BJ (cell line): ENCODE measurements around the gene CHI3L1. TPM values are rescaled to one million over a fixed set of nuclear protein-coding genes. Genes with fewer than 3 reads are reported as not detected.

Experiments
- CTCF ChIA-PET: fragments of 350-600 bp; formaldehyde crosslinking; extraction: SDS; loops from one replicate; lab custom pipeline; 2021; ENCODE audit warnings: antibody characterized with exemption, inconsistent platforms; lab: Yijun Ruan, JAX
- POLR2A ChIA-PET: fragments of 300-600 bp; sonication (Branson Sonifier 250); formaldehyde crosslinking; extraction: SDS; loops from one replicate; lab custom pipeline; 2021; ENCODE audit warnings: antibody characterized with exemption; lab: Charles Lee
- DNase-seq: peaks from one replicate; pipeline ENCODE4 v3.0.0-alpha.2; 2011; ENCODE audit warnings: low read depth
- H3K27me3 ChIP-seq: 2 replicates; pipeline ENCODE4 v1.6.0; 2011; ENCODE audit warnings: low read length; ENCODE audit not compliant: control insufficient read depth, insufficient read depth
- H3K36me3 ChIP-seq: 2 replicates; pipeline ENCODE4 v1.5.1; 2011; ENCODE audit warnings: low read length; ENCODE audit not compliant: control insufficient read depth, insufficient read depth
- H3K4me3 ChIP-seq: 2 replicates; pipeline ENCODE4 v1.5.1; 2011; ENCODE audit warnings: low read depth, mild to moderate bottlenecking, control low read depth, low read length
- polyA plus RNA-seq: library from polyadenylated mRNA; depleted of rRNA; stranded (reverse); fragments of >200 nt; gene quantifications from 2 replicates; pipeline ENCODE4 v1.2.3, GENCODE V29; 2011
- TF ChIP-seq, protein P1 (sequence below): IDR thresholded peaks from 2 replicates; pipeline ENCODE4 v1.5.1; 2011; ENCODE audit warnings: low read depth, mild to moderate bottlenecking, control low read depth, inconsistent platforms, low read length, moderate library complexity; ENCODE audit not compliant: insufficient read depth

CHI3L1 gene
- polyA plus RNA-seq, 1 experiment, result 0.20 TPM

DNA sequence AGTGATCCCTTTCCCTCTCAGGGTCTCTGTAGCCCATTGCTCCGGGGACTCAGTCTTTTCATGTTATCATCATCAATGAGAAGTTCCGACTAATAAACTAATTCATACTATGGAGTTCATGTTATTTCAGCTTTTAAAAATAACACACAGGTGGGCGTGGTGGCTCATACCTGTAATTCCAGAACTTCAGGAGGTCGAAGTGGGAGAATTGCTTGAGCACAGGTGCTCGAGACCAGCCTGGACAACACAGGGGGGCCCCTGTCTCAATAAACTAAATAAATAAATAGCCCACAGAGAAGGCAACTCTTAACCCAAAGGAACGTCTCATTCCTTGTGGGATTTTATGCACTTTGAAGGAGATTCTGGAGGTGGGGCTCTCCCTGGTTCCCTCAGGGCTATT lies 25.3 kb downstream of the CHI3L1 start:
- ChIA-PET POLR2A (no interaction called here), CTCF (interaction anchor here (3.3 kb wide), 1 partner anchor 11 kb away, joined by 21 read pairs; no protein-coding TSS in a partner anchor)
- Histone ChIP-seq H3K27me3 (no peaks in the 10 kb centered on the region; the same call in 1 of the 2 replicates), H3K4me3 (no peak overlapping the region), H3K36me3 (no peaks in the 10 kb centered on the region)
- TF ChIP-seq, protein P1, sequence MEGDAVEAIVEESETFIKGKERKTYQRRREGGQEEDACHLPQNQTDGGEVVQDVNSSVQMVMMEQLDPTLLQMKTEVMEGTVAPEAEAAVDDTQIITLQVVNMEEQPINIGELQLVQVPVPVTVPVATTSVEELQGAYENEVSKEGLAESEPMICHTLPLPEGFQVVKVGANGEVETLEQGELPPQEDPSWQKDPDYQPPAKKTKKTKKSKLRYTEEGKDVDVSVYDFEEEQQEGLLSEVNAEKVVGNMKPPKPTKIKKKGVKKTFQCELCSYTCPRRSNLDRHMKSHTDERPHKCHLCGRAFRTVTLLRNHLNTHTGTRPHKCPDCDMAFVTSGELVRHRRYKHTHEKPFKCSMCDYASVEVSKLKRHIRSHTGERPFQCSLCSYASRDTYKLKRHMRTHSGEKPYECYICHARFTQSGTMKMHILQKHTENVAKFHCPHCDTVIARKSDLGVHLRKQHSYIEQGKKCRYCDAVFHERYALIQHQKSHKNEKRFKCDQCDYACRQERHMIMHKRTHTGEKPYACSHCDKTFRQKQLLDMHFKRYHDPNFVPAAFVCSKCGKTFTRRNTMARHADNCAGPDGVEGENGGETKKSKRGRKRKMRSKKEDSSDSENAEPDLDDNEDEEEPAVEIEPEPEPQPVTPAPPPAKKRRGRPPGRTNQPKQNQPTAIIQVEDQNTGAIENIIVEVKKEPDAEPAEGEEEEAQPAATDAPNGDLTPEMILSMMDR, result no peak
- DNase-seq, result no peak

DNA sequence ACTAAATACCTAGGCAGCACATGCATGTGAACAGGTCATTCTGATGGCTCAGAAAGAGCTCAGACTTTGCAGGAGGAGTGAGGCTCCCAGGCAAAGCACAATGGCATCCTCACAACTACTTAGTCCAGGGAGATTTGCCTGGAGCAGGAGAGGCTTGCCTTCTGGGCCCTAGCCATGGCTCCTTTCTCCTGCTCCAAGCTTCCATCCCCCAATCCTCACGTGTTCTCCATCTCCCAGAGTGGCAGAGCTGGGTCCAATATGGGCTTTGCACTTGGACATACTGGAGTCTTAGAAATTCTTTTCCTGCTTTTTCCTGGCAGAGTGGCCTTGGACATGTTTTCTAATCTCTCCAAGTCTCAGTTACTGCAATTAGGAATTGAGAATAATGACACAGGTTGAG lies 26.7 kb downstream of the CHI3L1 start:
- CTCF ChIA-PET, result interaction anchor here (1.2 to 2.1 kb wide), 2 partner anchors 12 to 56 kb away, joined by 3 to 20 read pairs; no protein-coding TSS in a partner anchor
- Histone ChIP-seq H3K36me3 (no peaks in the 10 kb centered on the region), H3K4me3 (no peak overlapping the region), H3K27me3 (no peaks in the 10 kb centered on the region; the same call in 1 of the 2 replicates)
- DNase-seq, result no peak
- TF ChIP-seq, protein P1, result no peak
- POLR2A ChIA-PET, result no interaction called here

DNA sequence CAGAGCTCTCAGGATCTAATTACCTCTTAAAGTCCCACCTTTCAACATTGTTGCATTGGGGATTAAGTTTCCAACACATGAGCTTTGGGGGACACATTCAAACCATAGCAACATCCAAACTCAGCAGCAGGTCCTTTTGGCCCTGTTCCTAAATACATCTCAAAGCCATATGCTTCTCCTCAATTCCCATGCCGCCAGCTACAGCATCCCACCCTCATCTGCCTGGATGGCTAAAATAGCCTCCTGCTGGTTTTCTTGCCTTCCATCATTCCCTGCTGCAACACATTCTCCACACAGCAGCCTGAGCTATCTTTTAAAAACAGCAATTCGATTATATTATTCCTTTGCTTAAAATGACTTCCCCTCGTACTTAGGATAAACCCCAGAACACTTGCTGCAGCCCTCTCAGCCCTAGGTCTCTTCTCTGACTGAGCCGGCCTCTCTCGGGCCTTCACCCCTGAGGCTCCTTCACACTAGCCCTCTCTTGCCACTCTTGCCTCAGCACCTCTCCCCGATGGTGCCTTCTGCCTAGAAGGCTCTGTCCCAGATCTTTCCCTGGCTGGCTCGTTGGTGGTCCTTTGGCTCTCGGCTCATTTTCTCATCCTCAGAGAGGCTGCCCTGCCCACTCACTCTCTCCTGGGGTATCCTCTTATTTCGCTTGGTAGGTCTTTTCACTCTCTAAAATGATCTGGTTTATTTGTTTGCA lies 27.4 kb downstream of the CHI3L1 start:
- Histone ChIP-seq H3K27me3 (no peaks in the 10 kb centered on the region; the same call in 1 of the 2 replicates), H3K4me3 (no peak overlapping the region), H3K36me3 (no peaks in the 10 kb centered on the region)
- no peak for DNase-seq
- ChIA-PET POLR2A (no interaction called here), CTCF (interaction anchor here (1.1 to 2.1 kb wide), 3 partner anchors 13 to 56 kb away, joined by 3 to 20 read pairs (median 3); no protein-coding TSS in a partner anchor)
- TF ChIP-seq, protein P1, result no peak

DNA sequence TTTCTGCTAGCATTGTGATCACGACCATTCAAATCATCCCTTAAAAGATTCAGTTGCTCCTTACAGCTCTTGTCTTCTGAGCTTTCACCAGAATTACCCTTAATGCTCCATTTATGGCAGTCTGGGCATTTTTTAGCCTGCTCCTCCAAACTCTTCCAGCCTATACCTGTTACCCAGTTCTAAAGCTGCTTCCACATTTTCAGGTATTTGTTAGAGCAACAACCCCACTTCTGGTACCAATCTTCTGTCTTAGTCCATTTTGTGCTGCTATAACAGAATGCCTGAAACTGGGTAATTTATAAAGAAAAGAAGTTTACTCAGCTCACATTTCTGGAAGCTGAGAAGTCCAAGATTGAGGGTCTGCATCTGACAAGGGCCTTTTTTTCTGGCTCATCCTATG lies 28.1 kb downstream of the CHI3L1 start:
- Histone ChIP-seq H3K27me3 (no peaks in the 10 kb centered on the region; the same call in 1 of the 2 replicates), H3K4me3 (no peak overlapping the region), H3K36me3 (no peaks in the 10 kb centered on the region)
- DNase-seq, result no peak
- CTCF ChIA-PET, result interaction anchor here (1.1 to 2.1 kb wide), 3 partner anchors 14 to 57 kb away, joined by 3 to 20 read pairs (median 3); no protein-coding TSS in a partner anchor
- POLR2A ChIA-PET, result no interaction called here
- TF ChIP-seq, protein P1, result no peak

DNA sequence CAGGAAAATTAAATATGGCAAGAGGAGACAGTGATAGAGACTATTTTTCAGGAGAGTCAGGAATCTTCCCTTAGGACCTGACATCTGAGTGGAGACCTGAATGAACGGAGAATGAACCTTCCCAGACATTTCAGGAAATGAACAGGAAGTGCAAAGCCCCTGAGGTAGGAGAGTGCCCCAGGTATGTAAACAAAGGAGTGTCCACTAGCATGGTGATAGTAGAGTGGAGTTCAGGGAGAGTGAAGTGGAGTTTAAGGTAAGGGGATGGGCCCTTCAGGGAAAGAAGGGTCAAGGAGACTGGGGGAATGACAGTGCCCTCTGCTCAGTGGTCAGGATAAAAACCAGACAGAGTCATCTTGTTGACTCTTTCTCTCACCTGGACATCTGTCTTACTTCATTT lies 30.2 kb downstream of the CHI3L1 start:
- no peaks in the 10 kb centered on the region for H3K36me3 ChIP-seq
- H3K4me3 ChIP-seq, result no peak overlapping the region
- no peak for DNase-seq
- TF ChIP-seq, protein P1, result no peak
- POLR2A ChIA-PET, result no interaction called here
- CTCF ChIA-PET, result interaction anchor here (1.6 kb wide), 1 partner anchor 16 kb away, joined by 5 read pairs; no protein-coding TSS in a partner anchor
- no peaks in the 10 kb centered on the region; the same call in 1 of the 2 replicates for H3K27me3 ChIP-seq
